ENCODE data around the gene CCDC148.

The CCDC148 gene

DNA sequence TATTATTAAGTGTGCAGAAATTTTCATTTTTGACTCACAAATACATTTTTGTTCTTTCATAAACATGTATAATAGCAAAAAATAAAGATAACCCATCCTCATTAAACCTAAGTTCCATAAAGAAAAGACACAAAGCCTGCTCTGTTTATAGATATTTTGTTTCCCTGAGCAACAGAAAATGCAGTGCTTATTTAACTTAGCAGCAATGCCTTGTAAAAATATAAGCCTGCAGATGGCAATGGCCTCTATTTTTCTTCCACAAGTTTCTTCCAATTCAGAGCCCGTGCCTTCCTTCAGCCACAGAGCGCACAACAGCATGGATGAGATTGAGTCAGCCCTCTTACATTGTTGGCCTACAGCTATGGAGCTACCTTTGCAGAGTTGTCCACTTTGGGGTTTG is 43.8 kb upstream of the CCDC148 start:
- H3K4me3 ChIP-seq (ENCODE audit: low read depth in 1 of 2, low read length in 1 of 2): no peak overlapping the region
- peaks cover 0 to 6% of the 10 kb centered on the region in 2 experiments for H3K4me1 ChIP-seq (ENCODE audit: control insufficient read depth in 1 of 2, insufficient read depth in 1 of 2, low read depth in 1 of 2, low read length in 1 of 2)
- TF ChIP-seq CTCF (IDR thresholded peaks at IDR 0.05): no peak

GRCh38 chr2:158499383-158499782 is 42.8 kb upstream of the CCDC148 start:
- no peak overlapping the region for H3K4me3 ChIP-seq (ENCODE audit: low read depth in 1 of 2, low read length in 1 of 2)
- no peak for TF ChIP-seq CTCF (IDR thresholded peaks at IDR 0.05)
- no peaks in the 10 kb centered on the region for H3K9me3 ChIP-seq
- H3K27me3 ChIP-seq: no peaks in the 10 kb centered on the region
- no peaks in the 10 kb centered on the region for H3K36me3 ChIP-seq
- peaks cover 0 to 6% of the 10 kb centered on the region in 2 experiments for H3K4me1 ChIP-seq (ENCODE audit: control insufficient read depth in 1 of 2, insufficient read depth in 1 of 2, low read depth in 1 of 2, low read length in 1 of 2)
- H3K27ac ChIP-seq: no peak overlapping the region

More for the DNA sequence above, 43.8 kb upstream of the CCDC148 start:
- Histone ChIP-seq H3K9me3 (no peaks in the 10 kb centered on the region), H3K27me3 (no peaks in the 10 kb centered on the region), H3K36me3 (no peaks in the 10 kb centered on the region), H3K27ac (no peak overlapping the region)

DNA sequence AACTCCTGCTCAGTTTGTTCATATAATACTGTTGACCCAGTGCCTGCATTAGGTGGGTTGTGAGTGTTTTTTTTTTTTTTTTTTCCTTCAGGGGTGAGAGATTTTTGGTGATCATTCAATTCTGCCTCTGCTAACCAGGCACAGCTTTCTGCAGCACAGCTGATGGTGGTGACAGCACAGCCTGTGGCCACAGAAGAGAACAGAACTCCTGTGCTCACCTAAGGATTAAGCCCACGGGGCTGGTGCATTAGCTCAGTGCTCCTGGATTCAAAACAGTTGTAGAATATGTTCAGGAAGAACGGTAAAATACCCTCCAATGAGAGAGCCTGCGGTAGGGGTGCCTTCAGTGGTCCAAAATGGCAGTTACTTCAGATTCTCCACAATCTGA is 42.2 kb upstream of the CCDC148 start:
- TF ChIP-seq CTCF (IDR thresholded peaks at IDR 0.05): no peak
- Histone ChIP-seq H3K36me3 (no peaks in the 10 kb centered on the region), H3K27ac (no peak overlapping the region), H3K4me1 (ENCODE audit: control insufficient read depth in 1 of 2, insufficient read depth in 1 of 2, low read depth in 1 of 2, low read length in 1 of 2) (peaks cover 0 to 6% of the 10 kb centered on the region in 2 experiments), H3K27me3 (no peaks in the 10 kb centered on the region), H3K9me3 (no peaks in the 10 kb centered on the region), H3K4me3 (ENCODE audit: low read depth in 1 of 2, low read length in 1 of 2) (no peak overlapping the region)

GRCh38 chr2:158498043-158498748 is 41.6 kb upstream of the CCDC148 start:
- Histone ChIP-seq H3K27me3 (no peaks in the 10 kb centered on the region), H3K4me1 (ENCODE audit: control insufficient read depth in 1 of 2, insufficient read depth in 1 of 2, low read depth in 1 of 2, low read length in 1 of 2) (peaks cover 0 to 6% of the 10 kb centered on the region in 2 experiments), H3K36me3 (no peaks in the 10 kb centered on the region), H3K4me3 (ENCODE audit: low read depth in 1 of 2, low read length in 1 of 2) (no peak overlapping the region), H3K9me3 (no peaks in the 10 kb centered on the region), H3K27ac (no peak overlapping the region)
- TF ChIP-seq CTCF (IDR thresholded peaks at IDR 0.05): no peak

- no peak overlapping the region for H3K4me3 ChIP-seq (ENCODE audit: low read depth in 1 of 2, low read length in 1 of 2)
- no peak for TF ChIP-seq CTCF (IDR thresholded peaks at IDR 0.05)
- no peaks in the 10 kb centered on the region for H3K9me3 ChIP-seq
- no peaks in the 10 kb centered on the region for H3K27me3 ChIP-seq
- no peak overlapping the region for H3K27ac ChIP-seq
- H3K4me1 ChIP-seq (ENCODE audit: control insufficient read depth in 1 of 2, insufficient read depth in 1 of 2, low read depth in 1 of 2, low read length in 1 of 2): peaks cover 0 to 6% of the 10 kb centered on the region in 2 experiments
- no peaks in the 10 kb centered on the region for H3K36me3 ChIP-seq
These were observed 40.9 kb upstream of the CCDC148 start for GRCh38 chr2:158497486-158497885.
